Measurements from ENCODE around the gene AGXT. TPM values are rescaled to one million over a fixed set of nuclear protein-coding genes. Genes with fewer than 3 reads are reported as not detected.

Gene AGXT
- polyA plus RNA-seq, 1 donor (not counting 4 experiments of a cell fraction or from before 2014, with no cell fraction given): not detected

- Histone ChIP-seq H4K20me1 (ENCODE audit: control insufficient read depth, extremely low read depth, insufficient read depth, low read length) (no peaks in the 10 kb centered on the region), H3K36me3 (ENCODE audit: control insufficient read depth in 2 of 2, extremely low read depth in 1 of 2, insufficient read depth in 2 of 2, low read length in 2 of 2) (no peaks in the 10 kb centered on the region), H3K4me2 (ENCODE audit: control insufficient read depth, extremely low read depth, insufficient read depth, low read depth, low read length) (no peak overlapping the region), H3K27ac (ENCODE audit: control insufficient read depth, insufficient read depth, low read length) (no peak overlapping the region), H3K4me3 (ENCODE audit: control insufficient read depth in 2 of 3, extremely low read depth in 1 of 3, insufficient read depth in 2 of 3, low read depth in 1 of 3, low read length in 3 of 3) (no peak overlapping the region), H2AFZ (ENCODE audit: control insufficient read depth, low read length) (no peak overlapping the region), H3K9me1 (ENCODE audit: control insufficient read depth, extremely low read depth, insufficient read depth, low read length) (no peaks in the 10 kb centered on the region), H3K9ac (ENCODE audit: control insufficient read depth, extremely low read depth, insufficient read depth, low read length) (no peak overlapping the region), H3K27me3 (ENCODE audit: control insufficient read depth, extremely low read depth, insufficient read depth, low read length) (peaks cover 3% of the 10 kb centered on the region), H3K79me2 (ENCODE audit: control insufficient read depth, insufficient read depth, low read length) (no peaks in the 10 kb centered on the region), H3K9me3 (ENCODE audit: control insufficient read depth, low read depth, low read length) (no peaks in the 10 kb centered on the region), H3K4me1 (ENCODE audit: control insufficient read depth, extremely low read depth, insufficient read depth, low read length) (no peaks in the 10 kb centered on the region)
- dilution Hi-C loops (cut with MboI; ENCODE audit: extremely low pct_ligation_motif_present, low sequenced_read_pairs): no loop called here
- no peak for TF ChIP-seq CTCF (optimal IDR thresholded peaks at IDR 0.05 in 1 of 3, IDR thresholded peaks at IDR 0.05 in 1 of 3, conservative IDR thresholded peaks at IDR 0.05 in 1 of 3; ENCODE audit: extremely low read depth in 1 of 3, insufficient read depth in 2 of 3, low read length in 3 of 3)
- no peak for TF ChIP-seq EZH2 (IDR thresholded peaks at IDR 0.05; ENCODE audit: low read length)
- no peak for FAIRE-seq
- no peak for DNase-seq (ENCODE audit: low read depth, low spot score)
Observed at GRCh38 chr2:240869956-240870875, 1.6 kb downstream of the AGXT start.

- H3K9ac ChIP-seq (ENCODE audit: control insufficient read depth, extremely low read depth, insufficient read depth, low read length): no peak overlapping the region
- no peaks in the 10 kb centered on the region for H4K20me1 ChIP-seq (ENCODE audit: control insufficient read depth, extremely low read depth, insufficient read depth, low read length)
- no peak overlapping the region for H2AFZ ChIP-seq (ENCODE audit: control insufficient read depth, low read length)
- FAIRE-seq (no peak), DNase-seq (ENCODE audit: low read depth, low spot score) (no peak)
- TF ChIP-seq CTCF (optimal IDR thresholded peaks at IDR 0.05 in 1 of 3, IDR thresholded peaks at IDR 0.05 in 1 of 3, conservative IDR thresholded peaks at IDR 0.05 in 1 of 3; ENCODE audit: extremely low read depth in 1 of 3, insufficient read depth in 2 of 3, low read length in 3 of 3) (no peak), EZH2 (IDR thresholded peaks at IDR 0.05; ENCODE audit: low read length) (no peak)
- H3K4me1 ChIP-seq (ENCODE audit: control insufficient read depth, extremely low read depth, insufficient read depth, low read length): no peaks in the 10 kb centered on the region
- no peaks in the 10 kb centered on the region for H3K36me3 ChIP-seq (ENCODE audit: control insufficient read depth in 2 of 2, extremely low read depth in 1 of 2, insufficient read depth in 2 of 2, low read length in 2 of 2)
- H3K9me1 ChIP-seq (ENCODE audit: control insufficient read depth, extremely low read depth, insufficient read depth, low read length): no peaks in the 10 kb centered on the region
- no peak overlapping the region for H3K4me2 ChIP-seq (ENCODE audit: control insufficient read depth, extremely low read depth, insufficient read depth, low read depth, low read length)
- H3K9me3 ChIP-seq (ENCODE audit: control insufficient read depth, low read depth, low read length): no peaks in the 10 kb centered on the region
- H3K27me3 ChIP-seq (ENCODE audit: control insufficient read depth, extremely low read depth, insufficient read depth, low read length): peaks cover 3% of the 10 kb centered on the region
- no peak overlapping the region for H3K27ac ChIP-seq (ENCODE audit: control insufficient read depth, insufficient read depth, low read length)
- H3K79me2 ChIP-seq (ENCODE audit: control insufficient read depth, insufficient read depth, low read length): no peaks in the 10 kb centered on the region
- no peak overlapping the region for H3K4me3 ChIP-seq (ENCODE audit: control insufficient read depth in 2 of 3, extremely low read depth in 1 of 3, insufficient read depth in 2 of 3, low read depth in 1 of 3, low read length in 3 of 3)
- dilution Hi-C loops (cut with MboI; ENCODE audit: extremely low pct_ligation_motif_present, low sequenced_read_pairs): no loop called here
Observed at GRCh38 chr2:240871071-240871958, 2.7 kb downstream of the AGXT start.
